ENCODE data around the gene RASAL2.
A peak's percentile ranks its signal among the peaks of the same experiment; 100 is the strongest.
"Not testable (repeated sequence)": the region's sequence is repeated elsewhere in the genome, so short reads cannot be mapped to it uniquely, and the experiment has no call there.

RASAL2 gene

DNA sequence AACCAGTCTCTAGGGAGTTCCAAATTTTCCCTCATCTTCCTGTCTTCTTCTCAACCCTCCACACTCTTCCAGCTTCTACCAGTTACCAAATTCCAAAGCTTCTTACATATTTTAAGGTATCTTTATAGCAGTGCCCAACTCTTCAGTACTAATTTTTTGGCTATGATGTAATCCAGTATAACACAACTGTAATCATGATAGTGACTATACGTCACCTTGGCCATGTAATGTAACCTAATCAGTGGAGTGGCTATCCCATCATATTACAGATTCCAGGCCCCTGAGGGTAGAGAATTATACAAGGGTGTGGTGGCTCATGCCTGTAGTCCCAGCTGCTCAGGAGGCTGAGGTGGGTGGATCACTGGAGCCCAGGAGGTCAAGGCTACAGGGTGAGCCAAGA, 259.6 kb downstream of the RASAL2 start:
- DNase-seq: no peak

DNA sequence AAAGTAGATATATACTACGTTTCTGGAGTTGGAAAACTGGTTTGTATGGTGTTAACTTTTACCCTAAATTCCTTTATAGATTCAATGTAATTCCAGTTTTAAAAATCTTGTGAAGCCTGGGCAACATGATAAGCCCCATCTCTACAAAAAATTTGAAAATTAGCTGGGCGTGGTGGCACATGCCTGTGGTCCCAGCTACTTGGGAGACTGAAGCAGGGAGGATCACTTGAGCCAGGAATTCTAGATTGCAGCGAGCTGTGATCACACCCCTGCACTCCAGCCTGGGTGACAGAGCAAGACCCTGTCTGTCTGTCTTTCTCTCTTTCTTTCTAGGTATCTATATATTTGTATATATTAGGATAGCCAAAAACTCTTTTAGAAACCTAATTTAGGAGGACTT, 260.9 kb downstream of the RASAL2 start:
- no peak for DNase-seq

DNA sequence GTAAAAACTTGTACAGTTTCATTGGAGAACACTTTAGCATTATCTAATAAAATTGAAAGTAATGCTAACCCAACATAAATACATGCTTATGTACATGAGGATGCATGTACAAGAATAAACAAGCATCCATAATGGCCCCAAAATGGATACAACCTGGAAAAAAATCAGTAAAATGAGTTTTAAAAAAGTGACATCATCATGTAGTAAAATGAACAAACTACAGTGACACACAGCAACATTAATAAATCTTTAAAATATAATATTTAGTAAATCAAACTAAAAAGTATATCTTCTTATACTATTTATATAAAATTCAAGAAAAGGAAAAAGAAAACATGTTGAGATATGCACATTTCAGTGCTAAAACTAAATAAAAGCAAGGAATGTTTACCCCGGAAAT, 262.4 kb downstream of the RASAL2 start:
- DNase-seq: no peak

DNA sequence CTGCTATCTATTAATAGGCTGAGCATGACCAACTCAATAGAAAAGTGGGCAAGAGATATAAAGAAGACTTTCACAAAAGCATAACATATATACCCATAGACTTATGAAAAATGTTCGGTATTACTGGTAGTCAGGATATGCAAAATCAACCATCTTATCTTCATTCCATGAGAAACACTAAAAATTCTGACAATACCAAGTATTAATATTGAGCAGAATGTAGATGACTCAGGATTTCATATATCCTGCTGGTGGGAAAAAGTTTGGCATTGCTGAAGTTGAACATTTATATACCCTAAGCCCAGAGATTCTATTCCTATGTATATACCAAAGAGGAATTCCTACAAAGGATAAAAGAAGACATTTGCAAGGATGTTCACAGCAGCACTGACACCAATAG, 264.6 kb downstream of the RASAL2 start:
- DNase-seq: no peak

DNA sequence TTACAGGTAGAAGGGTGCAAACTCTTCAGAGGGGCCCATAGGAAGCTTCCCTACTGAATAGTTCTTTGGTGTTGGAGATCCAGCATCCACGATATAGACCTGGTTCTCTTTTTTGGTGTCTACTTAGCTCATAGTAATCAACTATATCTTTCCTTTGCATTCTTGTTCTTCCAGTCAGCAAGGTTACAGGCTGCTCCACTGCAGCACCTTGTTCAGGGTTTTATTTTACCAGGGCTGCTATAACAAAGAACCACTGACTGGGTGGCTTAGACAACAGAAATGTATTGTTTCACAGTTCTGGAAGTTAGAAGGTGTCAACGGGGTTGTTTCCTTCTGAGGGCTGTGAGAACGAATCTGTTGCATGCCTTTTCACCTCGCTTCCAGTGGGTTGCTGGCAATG, 266.5 kb downstream of the RASAL2 start:
- no peak for DNase-seq

DNA sequence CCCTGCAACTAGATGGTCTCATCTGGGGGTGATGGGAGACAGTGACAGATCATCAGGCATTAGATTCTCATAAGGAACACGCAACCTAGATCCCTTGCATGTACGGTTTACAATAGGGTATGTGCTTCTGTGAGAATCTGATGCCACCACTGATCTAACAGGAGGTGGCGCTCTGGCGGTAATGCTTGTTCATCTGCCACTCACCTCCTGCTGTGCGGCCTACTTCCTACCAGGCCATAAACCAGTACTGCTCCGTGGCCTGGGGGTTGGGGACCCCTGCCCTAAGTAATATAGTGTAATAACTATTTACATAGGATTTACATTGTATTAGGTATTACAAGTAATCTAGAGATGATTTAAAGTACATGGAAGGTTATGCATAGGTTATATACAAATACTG, 267.9 kb downstream of the RASAL2 start:
- no peak for DNase-seq

DNA sequence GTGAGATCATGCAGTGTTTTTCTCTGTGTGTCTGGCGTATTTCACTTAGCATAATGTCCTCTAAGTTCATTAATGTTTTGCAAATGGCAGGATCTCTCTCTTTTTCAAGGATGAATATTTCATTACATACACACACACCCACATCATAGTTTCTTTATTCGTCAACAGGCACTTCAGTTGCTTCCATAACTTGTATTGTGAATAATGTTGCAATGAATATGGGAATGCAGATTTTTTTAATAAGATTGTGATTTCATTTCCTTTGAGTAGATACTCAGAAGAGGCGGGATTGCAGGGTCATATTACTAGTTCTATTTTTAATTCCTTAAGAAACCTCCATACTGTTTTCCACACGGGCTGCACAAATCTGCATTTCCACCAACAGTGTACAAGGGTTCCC, 268.8 kb downstream of the RASAL2 start:
- no peak for DNase-seq

DNA sequence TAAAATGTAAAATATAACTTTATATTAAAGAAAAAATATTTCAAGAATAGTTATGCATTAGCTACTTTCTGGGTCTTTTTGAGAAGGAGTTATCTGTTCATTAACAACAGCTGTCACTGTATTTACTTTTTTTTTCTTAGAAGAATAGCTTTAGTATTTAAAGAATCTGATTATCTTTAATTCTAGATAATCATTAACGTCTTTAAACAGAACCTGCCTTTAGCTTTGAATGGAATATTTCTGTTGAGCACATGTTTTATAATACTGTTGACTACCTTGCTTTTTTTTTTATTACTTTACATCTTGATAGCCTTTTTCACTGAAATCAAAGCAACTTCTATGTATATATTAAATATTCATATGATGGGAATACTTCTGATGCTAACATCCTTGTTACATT, 270.9 kb downstream of the RASAL2 start:
- no peak for DNase-seq

DNA sequence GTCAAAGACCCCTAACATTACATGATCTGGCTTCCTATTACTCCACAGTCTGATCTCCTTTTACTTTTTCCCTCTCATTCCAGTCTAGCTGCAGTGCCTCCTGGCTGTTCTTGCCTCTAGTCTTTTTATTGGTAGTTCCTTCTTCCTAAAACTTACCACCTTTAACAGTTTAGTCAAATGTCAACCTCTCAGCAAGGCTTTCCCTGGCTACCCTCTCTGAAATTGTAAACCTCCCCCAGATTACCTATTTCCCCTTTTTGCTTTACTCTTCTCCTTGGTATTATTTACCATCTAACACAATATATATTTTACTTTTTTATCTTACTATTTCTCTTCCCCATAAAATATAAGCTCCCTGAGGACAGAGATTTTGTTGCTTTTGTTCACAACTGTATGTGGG, 273.2 kb downstream of the RASAL2 start:
- no peak for DNase-seq

DNA sequence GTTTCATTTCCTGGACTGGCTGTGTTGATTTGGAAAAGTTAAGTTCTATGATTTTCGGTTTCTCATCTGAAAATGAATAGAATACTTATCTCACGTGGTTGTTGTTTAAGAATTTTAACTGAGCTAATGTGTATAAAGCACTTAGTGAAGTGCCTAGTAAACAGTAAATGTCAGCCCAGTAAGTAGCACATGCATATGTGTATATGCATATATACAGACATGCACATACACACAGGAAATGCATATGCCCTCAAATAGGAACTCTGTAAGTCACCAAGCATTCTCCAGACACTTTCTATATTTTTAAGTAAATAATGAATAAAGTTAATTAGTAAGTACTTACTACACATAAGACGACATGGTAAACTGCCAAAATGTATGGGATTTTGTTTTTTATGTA, 274.3 kb downstream of the RASAL2 start:
- DNase-seq: no peak

DNA sequence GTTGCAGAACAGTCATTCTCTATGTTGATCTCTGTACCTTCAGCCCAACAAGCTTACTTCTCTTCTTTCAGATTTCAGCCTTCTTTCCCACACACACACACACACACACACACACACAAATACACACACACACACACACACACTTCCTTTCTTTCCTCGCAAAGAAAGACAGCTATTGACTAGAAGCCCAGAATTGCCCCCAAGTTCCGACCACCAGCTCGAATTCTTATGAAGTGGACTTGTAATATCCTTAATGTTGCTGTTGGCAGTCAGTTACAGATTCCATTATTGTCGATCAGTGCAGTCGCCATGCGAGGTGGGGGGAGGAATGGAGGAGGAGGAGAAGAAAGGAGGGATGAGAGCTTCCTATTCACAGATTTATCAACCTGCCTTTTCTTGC, 277.3 kb downstream of the RASAL2 start:
- no peak for DNase-seq

DNA sequence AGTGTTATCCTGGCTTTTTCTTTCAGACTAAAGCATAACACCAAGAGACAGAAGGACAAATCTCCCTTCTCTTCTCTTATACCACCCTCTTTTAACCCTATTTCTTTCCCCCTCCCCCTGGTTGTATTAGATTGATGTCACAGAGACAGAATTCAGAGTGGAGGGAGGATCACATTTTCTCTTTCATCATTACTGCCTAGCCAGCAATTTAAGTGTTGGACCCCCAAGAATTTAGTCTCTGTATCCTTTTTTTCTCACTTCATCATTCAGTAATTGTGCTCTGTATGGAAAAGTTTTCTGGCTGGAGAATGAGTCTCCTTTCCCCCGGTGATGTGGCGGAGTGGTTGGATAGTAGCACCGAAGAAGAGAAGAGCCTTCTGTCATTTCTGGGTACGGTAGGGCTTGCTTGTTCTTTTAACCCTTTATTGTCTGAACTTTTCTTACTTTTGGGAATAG, 278.1 kb downstream of the RASAL2 start:
- no peak for DNase-seq

DNA sequence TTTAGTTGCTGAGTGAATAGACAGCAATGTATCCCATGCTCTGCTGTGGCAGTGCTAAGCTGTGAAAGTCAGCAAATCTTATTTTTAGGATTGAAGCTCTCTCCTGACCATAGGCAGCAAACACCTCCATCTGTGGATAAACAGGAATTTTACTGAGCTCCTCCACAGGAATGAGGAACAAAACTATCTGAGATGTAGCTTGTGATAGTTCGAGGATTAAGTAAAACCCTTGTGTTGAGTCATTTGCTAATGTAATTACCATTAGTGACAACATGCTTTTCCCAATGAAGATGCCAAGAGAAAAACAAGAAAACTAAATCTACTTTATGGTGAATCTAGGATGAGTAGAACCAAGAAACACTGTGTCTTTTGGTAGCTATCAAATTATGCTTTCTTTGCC, 280.1 kb downstream of the RASAL2 start:
- no peak for DNase-seq

DNA sequence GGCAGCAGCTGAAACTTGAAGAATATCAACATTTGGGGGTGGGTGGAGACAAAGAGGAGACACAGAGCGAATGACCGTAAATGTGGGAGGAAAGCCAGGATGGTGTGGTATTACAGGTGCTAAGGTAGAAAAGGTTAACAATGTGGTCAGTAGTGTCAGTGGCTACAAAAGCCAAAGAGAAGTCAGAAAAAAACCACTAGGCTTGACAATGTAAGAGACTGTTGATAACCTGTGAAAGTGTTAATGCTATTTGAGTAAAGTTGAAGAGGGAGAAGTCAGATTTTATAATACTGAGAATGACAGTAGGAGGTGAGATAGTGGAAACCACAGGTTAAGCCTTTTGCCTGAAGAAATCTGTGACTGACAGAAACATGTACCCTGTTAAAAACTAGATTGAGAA, 282.1 kb downstream of the RASAL2 start:
- no peak for DNase-seq

DNA sequence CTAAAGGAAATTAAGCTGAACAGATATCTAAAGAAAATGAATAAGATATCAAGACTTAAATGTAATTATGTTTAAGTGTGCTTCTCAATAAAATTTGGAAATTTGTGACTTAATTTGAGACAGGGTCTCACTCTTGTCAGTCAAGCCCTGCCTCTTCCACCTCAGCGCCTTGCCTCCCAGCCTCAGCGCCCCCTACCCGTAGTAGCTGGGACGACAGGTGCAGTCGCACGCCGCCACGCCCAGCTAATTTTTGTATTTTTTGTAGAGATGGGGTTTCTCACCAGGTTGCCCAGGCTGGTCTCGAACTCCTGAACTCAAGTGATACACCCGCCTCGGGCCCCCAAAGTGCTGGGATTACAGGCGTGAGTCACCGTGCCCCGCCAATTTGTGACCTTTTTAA, 285.9 kb downstream of the RASAL2 start:
- DNase-seq: no peak

DNA sequence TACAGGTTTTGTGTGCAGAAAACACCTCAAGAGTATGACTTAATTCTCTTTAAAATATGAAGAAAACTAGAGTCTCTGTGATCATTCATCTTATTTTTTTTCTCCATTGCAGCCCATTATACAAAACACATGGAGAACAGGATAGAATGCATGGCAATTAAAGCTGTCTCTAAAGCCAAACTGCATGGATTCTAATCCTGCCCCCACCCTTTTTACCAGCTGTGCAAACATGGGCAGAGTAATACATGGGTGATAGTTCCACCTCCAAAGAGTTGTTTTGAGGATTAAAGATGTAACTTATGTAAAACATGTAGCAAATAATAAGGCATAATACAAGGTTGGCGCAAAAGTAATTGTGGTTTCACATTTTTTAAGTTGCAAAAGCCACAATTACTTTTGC, 288.5 kb downstream of the RASAL2 start:
- peak; percentile 41 for DNase-seq

DNA sequence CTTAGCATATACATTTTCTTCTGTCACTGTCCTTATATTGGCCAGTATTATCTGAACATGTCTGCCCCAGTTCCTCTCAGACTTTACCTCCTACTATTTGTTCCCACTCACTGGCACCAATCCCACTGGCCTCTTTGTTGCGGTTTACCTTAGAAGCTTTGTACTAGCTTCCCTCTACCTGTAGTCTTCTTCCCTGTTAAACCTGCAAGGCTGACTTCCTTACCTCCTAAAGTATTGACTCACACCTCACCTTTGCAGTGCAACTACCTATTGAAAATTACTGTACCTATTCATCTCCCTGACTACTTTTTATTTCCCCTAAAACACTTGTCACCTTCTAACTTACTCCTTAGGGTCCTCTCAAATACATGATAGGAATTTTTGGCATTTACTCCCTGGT, 291.8 kb downstream of the RASAL2 start:
- DNase-seq: no peak

DNA sequence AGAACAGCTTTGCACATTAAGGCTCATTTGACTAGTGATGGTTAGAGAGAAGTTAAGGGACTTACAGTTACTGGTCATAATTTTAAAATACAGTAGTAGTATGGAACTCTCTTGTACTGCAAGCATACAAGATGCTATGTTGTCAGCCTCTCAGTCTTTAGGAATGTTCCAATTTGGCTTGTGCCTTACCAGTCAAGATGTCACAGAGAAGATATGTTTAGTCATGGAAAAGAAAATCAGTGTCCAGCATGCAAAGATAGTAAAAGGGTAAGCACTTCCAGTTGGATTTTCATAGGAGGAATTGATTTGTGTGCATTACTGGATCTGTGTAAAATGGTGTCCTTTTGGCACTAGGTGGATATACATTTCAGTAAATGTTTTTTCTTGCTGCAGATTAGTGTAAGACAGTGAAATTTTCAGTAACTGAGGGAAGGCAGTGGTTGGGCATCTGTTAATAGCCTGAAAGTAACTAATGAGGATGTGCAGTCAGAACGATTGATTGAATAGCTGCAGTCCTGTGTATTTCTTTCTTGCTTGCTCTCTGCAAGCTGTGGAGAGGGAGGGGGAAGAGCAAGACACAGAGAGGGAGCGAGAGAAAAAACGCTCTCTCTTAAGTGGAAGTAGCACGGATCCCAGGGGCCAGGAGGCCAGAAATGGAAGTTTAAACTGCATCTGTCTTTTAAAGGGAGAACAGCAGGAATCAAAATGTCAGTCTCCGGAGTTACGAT, 294.7 kb downstream of the RASAL2 start:
- no peak for DNase-seq

DNA sequence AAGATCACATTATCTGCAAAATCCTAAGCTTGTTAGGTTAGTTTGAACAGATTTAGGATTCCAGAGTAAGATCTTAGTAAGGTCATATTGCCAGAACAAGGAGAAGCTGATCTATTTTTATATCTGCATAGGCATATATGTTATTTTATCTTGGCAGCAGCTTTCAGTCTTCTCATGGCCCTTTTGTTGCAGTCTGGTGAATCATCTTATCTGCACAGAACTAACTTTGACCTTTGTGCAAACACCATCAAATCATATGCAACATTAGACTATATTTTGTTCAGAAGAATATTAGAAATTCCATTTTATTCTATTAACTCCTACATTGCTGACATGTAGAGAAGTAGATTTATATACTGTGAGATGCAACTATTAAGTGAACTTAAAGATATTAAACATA, 295.5 kb downstream of the RASAL2 start:
- no peak for DNase-seq

DNA sequence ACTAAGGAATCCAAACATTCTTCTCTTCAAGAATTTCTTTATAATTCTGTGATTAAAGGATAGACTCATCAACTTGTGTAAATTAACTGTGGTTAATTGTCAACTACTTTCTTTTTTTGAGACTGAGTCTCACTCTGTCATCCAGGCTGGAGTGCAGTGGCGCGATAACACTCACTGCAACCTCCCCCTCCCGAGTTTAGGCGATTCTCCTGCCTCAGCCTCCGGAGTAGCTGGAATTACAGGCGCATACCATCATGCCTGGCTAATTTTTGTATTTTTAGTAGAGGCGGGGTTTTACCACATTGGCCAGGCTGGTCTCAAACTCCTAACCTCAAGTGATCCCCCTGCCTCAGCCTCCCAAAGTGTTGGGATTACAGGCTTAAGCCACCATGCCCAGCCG, 296.4 kb downstream of the RASAL2 start:
- not testable (repeated sequence) for DNase-seq

DNA sequence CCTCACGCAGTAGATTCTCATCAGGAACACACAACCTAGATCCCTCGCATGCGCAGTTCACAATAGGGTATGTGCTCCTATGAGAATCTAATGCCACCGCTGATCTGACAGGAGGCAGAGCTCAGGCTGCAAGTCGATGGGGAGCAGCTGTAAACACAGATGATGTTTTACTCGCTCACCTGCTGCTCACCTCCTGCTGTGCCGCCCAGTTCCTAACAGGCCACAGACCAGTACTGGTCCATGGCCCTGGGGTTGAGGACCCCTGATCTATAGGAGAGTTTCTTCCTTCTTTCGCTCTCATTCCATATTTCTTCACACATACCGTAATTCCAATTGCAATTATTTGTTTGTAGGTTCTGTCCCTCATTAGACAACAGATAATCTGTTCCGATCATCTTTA, 299.5 kb downstream of the RASAL2 start:
- no peak for DNase-seq

DNA sequence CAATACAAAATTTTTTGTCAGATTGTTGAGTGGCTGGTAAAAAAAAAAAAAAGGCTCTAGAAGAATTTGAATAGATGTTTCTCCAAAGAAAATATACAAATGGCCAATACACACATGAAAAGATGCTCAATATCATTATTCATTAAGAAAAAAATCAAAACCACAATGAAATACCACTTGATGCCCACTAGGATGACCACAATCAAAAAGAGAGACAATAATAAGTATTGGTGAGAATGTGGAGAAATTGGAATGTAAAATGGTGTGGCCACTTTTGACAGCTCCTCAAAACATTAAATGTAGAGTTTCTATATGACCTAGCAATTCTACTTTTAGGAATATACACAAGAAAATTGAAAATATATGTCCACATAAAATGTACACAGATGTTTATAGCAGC, 302.9 kb downstream of the RASAL2 start:
- DNase-seq: no peak

DNA sequence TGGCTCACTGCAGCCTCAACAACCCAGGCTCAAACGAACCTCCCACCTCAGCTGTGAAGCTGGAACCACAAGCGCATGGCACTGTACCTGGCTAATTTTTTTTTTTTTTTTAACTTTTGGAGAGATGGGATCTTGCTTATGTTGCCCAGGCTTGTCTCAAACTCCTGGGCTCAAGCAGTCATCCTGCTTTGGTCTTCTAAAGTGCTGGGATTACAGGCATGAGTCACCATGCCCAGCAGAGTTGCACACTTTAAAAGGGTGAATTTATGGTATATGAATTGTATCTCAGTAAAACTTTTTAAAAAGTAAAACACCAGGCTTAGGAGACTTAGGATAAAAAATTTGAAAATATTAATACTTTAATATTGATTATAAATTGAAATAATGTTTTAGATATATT, 303.8 kb downstream of the RASAL2 start:
- DNase-seq: no peak

DNA sequence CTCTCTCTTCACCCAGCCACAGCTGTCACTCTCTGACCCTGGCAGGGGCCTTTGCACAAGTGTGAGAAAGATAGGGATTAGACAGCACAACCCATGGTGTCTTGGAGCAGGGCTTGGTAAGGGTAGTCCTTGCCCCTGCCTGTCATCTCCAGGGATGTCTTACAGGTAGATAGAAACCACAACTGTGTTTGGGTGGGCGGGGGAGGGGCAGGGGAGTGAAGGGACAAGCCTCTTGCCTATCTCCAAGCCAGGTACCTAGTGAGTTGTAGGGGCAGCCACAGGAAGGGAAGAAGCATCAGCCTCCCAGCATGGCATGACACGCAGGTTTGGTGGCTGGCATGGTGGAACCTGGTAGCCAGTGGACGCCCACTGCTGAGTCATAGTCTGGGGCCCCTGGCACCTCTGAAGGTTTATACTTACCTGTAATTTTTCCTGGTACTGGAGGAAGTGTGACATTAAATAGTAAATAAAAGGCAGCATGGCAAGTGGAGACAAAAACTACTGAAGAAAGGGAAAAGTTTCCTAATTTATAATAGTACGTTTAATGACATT, 305.3 kb downstream of the RASAL2 start:
- DNase-seq: no peak

DNA sequence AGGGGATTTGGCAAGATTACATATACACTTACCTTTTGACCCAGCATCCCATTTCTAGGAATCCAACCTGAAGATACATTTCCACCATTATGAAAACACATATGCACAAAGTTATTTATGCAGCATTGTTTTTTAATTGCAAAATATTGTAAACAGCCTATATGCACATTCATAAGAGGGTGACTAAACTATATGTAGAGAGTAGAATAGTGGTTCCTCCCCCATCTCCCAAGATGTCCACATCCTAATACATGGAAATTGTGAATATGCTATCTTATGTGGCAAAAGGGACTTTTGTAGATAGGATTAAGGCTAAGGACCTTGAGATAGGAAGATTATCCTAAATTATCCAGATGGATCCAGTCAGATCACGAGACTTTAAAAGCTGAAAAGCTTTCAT, 311.2 kb downstream of the RASAL2 start:
- no peak for DNase-seq

All from NCI-H526 treated with DMSO at 0.1 percent for 48 hours (cell line).